ENCODE measurements around the gene KLHL36. TPM values are rescaled to one million over a fixed set of nuclear protein-coding genes. Genes with fewer than 3 reads are reported as not detected.

Gene KLHL36
- polyA plus RNA-seq, 1 experiment, result 43.7 TPM

GRCh38 chr16:84665359-84665758 lies 17.0 kb downstream of the KLHL36 start:
- DNase-seq (ENCODE audit: low read depth), result no peak
- ChIA-PET POLR2A (no interaction called here), CTCF (interaction anchor here (2.6 kb wide), 1 partner anchor 61 kb away, joined by 12 read pairs; no protein-coding TSS in a partner anchor)
- H3K27me3 ChIP-seq (ENCODE audit: control insufficient read depth, insufficient read depth, low read length), result no peaks in the 10 kb centered on the region
- TF ChIP-seq CTCF (IDR thresholded peaks at IDR 0.05; ENCODE audit: insufficient read depth, low read depth, low read length), result no peak
- H3K36me3 ChIP-seq (ENCODE audit: control insufficient read depth, insufficient read depth, low read length), result peaks cover 17% of the 10 kb centered on the region
- no peak overlapping the region for H3K4me3 ChIP-seq (ENCODE audit: low read depth, low read length)

GRCh38 chr16:84665843-84666242 lies 17.5 kb downstream of the KLHL36 start:
- H3K4me3 ChIP-seq (ENCODE audit: low read depth, low read length), result no peak overlapping the region
- ChIA-PET POLR2A (no interaction called here), CTCF (interaction anchor here (0.6 to 2.6 kb wide), 2 partner anchors 60 to 284 kb away, joined by 3 to 12 read pairs; no protein-coding TSS in a partner anchor)
- H3K36me3 ChIP-seq (ENCODE audit: control insufficient read depth, insufficient read depth, low read length), result peaks cover 17% of the 10 kb centered on the region
- TF ChIP-seq CTCF (IDR thresholded peaks at IDR 0.05; ENCODE audit: insufficient read depth, low read depth, low read length), result no peak
- no peak for DNase-seq (ENCODE audit: low read depth)
- H3K27me3 ChIP-seq (ENCODE audit: control insufficient read depth, insufficient read depth, low read length), result no peaks in the 10 kb centered on the region

GRCh38 chr16:84667600-84668309 lies 19.4 kb downstream of the KLHL36 start:
- no peaks in the 10 kb centered on the region for H3K27me3 ChIP-seq (ENCODE audit: control insufficient read depth, insufficient read depth, low read length)
- DNase-seq (ENCODE audit: low read depth), result no peak
- no peak overlapping the region for H3K4me3 ChIP-seq (ENCODE audit: low read depth, low read length)
- POLR2A ChIA-PET, result no interaction called here
- H3K36me3 ChIP-seq (ENCODE audit: control insufficient read depth, insufficient read depth, low read length), result peaks cover 9% of the 10 kb centered on the region
- CTCF ChIA-PET, result interaction anchor here (3.6 kb wide), 1 partner anchor 57 kb away, joined by 29 read pairs; no protein-coding TSS in a partner anchor
- TF ChIP-seq CTCF (IDR thresholded peaks at IDR 0.05; ENCODE audit: insufficient read depth, low read depth, low read length), result no peak

GRCh38 chr16:84670063-84670462 lies 21.8 kb downstream of the KLHL36 start:
- ChIA-PET POLR2A (no interaction called here), CTCF (interaction anchor here (0.8 to 3.6 kb wide), 5 partner anchors 20 to 69 kb away, joined by 3 to 29 read pairs (median 4); no protein-coding TSS in a partner anchor)
- DNase-seq (ENCODE audit: low read depth), result no peak
- TF ChIP-seq CTCF (IDR thresholded peaks at IDR 0.05; ENCODE audit: insufficient read depth, low read depth, low read length), result no peak
- Histone ChIP-seq H3K36me3 (ENCODE audit: control insufficient read depth, insufficient read depth, low read length) (peaks cover 5% of the 10 kb centered on the region; the same call in 1 of the 2 replicates), H3K27me3 (ENCODE audit: control insufficient read depth, insufficient read depth, low read length) (no peaks in the 10 kb centered on the region), H3K4me3 (ENCODE audit: low read depth, low read length) (no peak overlapping the region)

- no peaks in the 10 kb centered on the region for H3K36me3 ChIP-seq (ENCODE audit: control insufficient read depth, insufficient read depth, low read length)
- H3K4me3 ChIP-seq (ENCODE audit: low read depth, low read length), result no peak overlapping the region
- TF ChIP-seq CTCF (IDR thresholded peaks at IDR 0.05; ENCODE audit: insufficient read depth, low read depth, low read length), result peak; percentile 96
- H3K27me3 ChIP-seq (ENCODE audit: control insufficient read depth, insufficient read depth, low read length), result no peaks in the 10 kb centered on the region
- CTCF ChIA-PET, result interaction anchor here (1.0 to 5.6 kb wide), 28 partner anchors 9 to 301 kb away, joined by 3 to 126 read pairs (median 7); no protein-coding TSS in a partner anchor
- no peak for DNase-seq (ENCODE audit: low read depth)
- POLR2A ChIA-PET, result no interaction called here
These were observed 24.2 kb downstream of the KLHL36 start for GRCh38 chr16:84672276-84673202.

All from BJ (cell line).